ENCODE measurements around the gene ABCB11.

DNA sequence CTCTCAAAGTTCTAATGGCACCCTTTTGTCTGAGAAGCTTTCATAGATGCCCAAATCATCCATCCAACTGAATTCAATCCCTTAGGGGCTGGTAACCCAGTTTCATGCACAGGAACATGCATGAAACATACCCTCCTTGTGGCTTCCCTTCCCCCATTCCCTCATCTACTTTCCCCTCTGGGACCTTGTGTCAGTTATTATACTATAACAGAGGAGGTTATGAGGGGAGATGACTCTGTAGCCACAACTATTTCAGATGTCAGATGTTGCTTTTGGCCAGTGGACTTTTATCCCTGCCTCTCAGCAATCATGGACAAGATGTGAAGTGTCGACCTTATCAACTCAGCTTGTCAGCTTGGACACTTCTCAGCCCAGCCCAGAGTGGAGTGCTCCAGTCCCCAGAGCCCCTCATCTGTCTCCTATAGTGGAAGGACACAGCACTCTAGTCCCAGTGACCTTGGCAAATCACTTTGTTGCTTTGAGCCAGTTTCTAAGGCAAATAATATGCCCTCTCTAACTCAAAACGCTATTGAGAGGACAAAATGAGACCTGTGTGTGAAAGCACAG is 46.6 kb upstream of the ABCB11 start:
- TF ChIP-seq POLR2AphosphoS5 (IDR thresholded peaks at IDR 0.05; ENCODE audit: insufficient read depth in 1 of 2, low read depth in 1 of 2) (no peak), POLR2A (IDR thresholded peaks at IDR 0.05) (no peak)
- TF ChIP-seq, protein P1, sequence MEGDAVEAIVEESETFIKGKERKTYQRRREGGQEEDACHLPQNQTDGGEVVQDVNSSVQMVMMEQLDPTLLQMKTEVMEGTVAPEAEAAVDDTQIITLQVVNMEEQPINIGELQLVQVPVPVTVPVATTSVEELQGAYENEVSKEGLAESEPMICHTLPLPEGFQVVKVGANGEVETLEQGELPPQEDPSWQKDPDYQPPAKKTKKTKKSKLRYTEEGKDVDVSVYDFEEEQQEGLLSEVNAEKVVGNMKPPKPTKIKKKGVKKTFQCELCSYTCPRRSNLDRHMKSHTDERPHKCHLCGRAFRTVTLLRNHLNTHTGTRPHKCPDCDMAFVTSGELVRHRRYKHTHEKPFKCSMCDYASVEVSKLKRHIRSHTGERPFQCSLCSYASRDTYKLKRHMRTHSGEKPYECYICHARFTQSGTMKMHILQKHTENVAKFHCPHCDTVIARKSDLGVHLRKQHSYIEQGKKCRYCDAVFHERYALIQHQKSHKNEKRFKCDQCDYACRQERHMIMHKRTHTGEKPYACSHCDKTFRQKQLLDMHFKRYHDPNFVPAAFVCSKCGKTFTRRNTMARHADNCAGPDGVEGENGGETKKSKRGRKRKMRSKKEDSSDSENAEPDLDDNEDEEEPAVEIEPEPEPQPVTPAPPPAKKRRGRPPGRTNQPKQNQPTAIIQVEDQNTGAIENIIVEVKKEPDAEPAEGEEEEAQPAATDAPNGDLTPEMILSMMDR (IDR thresholded peaks at IDR 0.05) = no peak

Measured in vagina (tissue), 2 donors.